ENCODE measurements around the gene RPL18.
"Not testable (repeated sequence)": the region's sequence is repeated elsewhere in the genome, so short reads cannot be mapped to it uniquely, and the experiment has no call there.

RPL18 gene

DNA sequence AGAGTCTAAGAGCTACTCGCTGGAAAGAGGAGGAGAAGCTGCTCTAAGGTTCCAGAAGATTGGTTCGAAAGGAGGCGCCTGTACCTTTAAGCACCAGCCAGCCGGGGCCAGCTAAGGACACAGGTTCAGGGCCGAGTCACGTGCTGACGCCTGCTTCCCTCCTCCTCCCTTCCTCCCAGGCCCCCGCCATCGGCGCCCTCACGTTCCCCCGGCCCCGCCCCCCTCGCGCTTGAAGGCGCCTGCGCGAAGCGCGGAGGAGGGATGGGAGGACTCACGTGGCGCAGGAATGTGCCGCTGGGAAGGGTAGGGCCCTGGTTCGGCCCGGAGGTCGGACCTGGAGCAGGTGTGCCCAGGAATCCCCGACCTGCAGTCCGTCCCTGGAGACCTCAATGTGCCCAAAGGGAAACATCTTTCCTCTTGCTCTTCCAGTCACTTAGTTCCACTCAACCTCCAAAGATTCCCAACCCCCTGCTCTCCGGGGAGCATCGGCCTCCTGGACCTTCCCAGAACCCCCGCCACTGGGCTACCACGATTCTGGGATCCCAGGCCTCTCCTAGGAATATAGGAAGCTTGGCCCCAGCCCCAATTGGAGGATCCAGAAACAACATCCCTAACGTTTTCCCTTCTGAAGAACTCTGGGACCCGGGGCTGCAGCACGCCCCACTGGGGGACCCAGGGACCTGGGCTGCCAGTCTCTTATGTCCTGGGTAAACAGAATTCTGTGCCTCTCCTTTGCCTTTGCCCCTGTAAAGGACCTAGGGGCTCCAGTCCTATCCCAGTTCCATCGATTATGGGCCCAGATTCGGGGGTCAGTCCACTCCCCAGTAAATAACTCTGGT, 15.7 kb upstream of the RPL18 start:
- peak overlapping the region; percentile 82 for H3K9ac ChIP-seq (ENCODE audit: low read length)
- H3K36me3 ChIP-seq (ENCODE audit: control insufficient read depth, insufficient read depth, low read length, severe bottlenecking), result no peaks in the 10 kb centered on the region
- H3K27me3 ChIP-seq (replicated peaks; ENCODE audit: control insufficient read depth, insufficient read depth, low read length), result no peaks in the 10 kb centered on the region
- H3K4me3 ChIP-seq (ENCODE audit: low read length), result peak overlapping the region; percentile 79
- peak; percentile 93 for DNase-seq (ENCODE audit: low read depth)
- peaks cover 47% of the 10 kb centered on the region for H3K4me1 ChIP-seq (ENCODE audit: control insufficient read depth, insufficient read depth, low read length)
- H3K9me3 ChIP-seq (ENCODE audit: control insufficient read depth, low read length), result no peaks in the 10 kb centered on the region

DNA sequence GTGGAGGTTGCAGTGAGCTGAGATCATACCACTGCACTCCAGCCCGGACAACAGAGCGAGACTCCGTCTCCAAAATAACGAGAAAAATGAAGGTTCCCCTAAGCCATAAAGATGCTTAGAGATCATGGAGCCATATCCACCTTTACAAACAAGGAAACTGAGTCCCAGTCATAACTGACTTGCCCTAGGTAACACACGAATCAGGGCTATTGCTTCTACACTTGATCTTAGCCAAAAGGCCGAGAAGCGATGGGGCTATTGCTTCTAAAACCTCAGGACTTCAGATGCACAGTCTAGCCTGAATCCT, 15.0 kb upstream of the RPL18 start:
- no peak for DNase-seq (ENCODE audit: low read depth)
- no peaks in the 10 kb centered on the region for H3K27me3 ChIP-seq (replicated peaks; ENCODE audit: control insufficient read depth, insufficient read depth, low read length)
- H3K9ac ChIP-seq (ENCODE audit: low read length), result peak overlapping the region; percentile 71
- H3K36me3 ChIP-seq (ENCODE audit: control insufficient read depth, insufficient read depth, low read length, severe bottlenecking), result no peaks in the 10 kb centered on the region
- H3K4me3 ChIP-seq (ENCODE audit: low read length), result peak overlapping the region; percentile 62
- no peaks in the 10 kb centered on the region for H3K9me3 ChIP-seq (ENCODE audit: control insufficient read depth, low read length)
- peaks cover 47% of the 10 kb centered on the region for H3K4me1 ChIP-seq (ENCODE audit: control insufficient read depth, insufficient read depth, low read length)

DNA sequence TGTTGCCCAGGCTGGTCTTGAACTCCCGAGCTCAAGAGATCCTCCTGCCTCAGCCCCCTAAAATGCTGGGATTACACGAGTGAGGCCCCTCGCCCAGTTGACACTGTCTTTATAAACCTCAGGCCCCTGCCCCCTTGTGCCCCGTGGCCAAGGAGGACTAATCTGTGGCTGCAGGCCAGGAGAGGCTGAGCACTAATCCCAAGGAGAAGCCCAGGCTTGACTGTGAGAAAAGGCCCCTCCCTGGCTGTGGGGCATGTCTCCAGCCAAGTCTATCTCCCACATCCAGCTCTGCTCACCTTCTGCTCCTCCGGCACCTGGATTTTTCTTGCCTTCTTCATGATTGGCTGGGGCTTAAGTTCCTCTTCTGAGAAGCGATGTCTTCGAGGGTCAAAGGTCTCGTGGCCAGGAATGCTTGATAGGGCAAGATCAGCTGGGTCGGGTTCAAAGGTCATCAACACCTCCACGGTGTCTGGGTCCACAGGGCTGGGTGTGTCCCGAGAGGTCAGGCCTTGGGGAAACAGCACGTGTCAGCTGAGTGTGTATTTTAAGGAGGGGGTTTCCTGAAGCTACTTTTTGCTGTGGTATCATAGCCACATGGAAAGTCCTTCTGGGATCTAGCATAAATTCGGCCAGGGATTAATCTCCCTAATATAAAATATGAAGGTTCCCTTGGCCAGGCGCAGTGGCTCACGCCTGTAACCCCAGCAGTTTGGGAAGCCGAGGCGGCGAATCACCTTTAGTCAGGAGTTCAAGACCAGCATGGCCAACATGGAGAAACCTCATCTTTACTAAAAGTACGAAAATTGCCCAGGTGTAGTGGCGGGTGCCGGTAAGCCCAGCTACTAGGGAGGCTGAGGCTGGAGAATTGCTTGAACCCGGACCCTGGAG, 14.4 kb upstream of the RPL18 start:
- no peak for DNase-seq (ENCODE audit: low read depth)
- Histone ChIP-seq H3K36me3 (ENCODE audit: control insufficient read depth, insufficient read depth, low read length, severe bottlenecking) (no peaks in the 10 kb centered on the region), H3K4me3 (ENCODE audit: low read length) (peak overlapping the region; percentile 62), H3K9me3 (ENCODE audit: control insufficient read depth, low read length) (no peaks in the 10 kb centered on the region), H3K9ac (ENCODE audit: low read length) (peak overlapping the region; percentile 71), H3K4me1 (ENCODE audit: control insufficient read depth, insufficient read depth, low read length) (peaks cover 43% of the 10 kb centered on the region), H3K27me3 (replicated peaks; ENCODE audit: control insufficient read depth, insufficient read depth, low read length) (no peaks in the 10 kb centered on the region)

DNA sequence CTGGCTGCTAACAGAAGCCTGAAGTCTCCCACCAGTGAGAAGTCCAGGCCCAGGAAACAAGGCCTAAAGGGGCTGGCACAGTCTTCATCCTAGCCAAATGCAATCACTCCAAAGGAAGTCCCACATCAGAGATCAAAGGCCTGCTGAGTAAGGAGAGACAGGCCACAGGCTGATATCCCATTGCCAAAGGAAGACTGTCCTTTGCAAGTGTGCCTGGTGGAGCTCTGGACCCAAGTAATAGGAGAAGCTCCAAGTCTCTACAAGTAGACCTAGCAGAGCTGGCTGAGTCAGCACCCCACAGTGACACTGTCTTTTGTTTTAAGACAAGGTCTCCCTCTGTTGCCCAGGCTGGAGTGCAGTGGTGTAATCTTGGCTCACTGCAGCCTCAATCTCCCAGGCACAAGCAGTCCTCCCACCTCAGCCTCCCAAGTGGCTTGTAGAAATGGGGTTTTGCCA, 13.7 kb upstream of the RPL18 start:
- no peak for DNase-seq (ENCODE audit: low read depth)
- peaks cover 41% of the 10 kb centered on the region for H3K4me1 ChIP-seq (ENCODE audit: control insufficient read depth, insufficient read depth, low read length)
- H3K36me3 ChIP-seq (ENCODE audit: control insufficient read depth, insufficient read depth, low read length, severe bottlenecking), result no peaks in the 10 kb centered on the region
- no peak overlapping the region for H3K4me3 ChIP-seq (ENCODE audit: low read length)
- no peaks in the 10 kb centered on the region for H3K27me3 ChIP-seq (replicated peaks; ENCODE audit: control insufficient read depth, insufficient read depth, low read length)
- H3K9me3 ChIP-seq (ENCODE audit: control insufficient read depth, low read length), result no peaks in the 10 kb centered on the region
- peak overlapping the region; percentile 71 for H3K9ac ChIP-seq (ENCODE audit: low read length)

DNA sequence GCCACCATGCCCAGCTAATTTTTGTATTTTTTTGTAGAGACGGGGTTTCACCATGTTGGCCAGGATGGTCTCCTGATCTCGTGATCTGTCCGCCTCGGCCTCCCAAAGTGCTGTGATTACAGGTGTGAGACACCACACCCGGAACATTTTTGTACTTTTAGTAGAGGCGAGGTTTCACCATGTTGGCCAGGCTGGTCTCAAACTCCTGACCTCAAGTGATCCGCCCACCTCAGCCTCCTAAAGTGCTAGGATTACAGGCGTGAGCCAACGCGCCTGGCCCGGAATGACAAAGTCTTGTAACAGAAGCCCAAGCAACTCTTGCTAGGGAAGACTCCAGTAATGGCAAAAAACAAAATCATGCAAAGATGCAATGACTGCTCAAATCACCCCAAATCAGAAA, 13.3 kb upstream of the RPL18 start:
- not testable (repeated sequence) for H3K4me3 ChIP-seq (ENCODE audit: low read length); H3K36me3 ChIP-seq (ENCODE audit: control insufficient read depth, insufficient read depth, low read length, severe bottlenecking); H3K9ac ChIP-seq (ENCODE audit: low read length); H3K9me3 ChIP-seq (ENCODE audit: control insufficient read depth, low read length); DNase-seq (ENCODE audit: low read depth); H3K27me3 ChIP-seq (replicated peaks; ENCODE audit: control insufficient read depth, insufficient read depth, low read length)
- peaks cover 41% of the 10 kb centered on the region for H3K4me1 ChIP-seq (ENCODE audit: control insufficient read depth, insufficient read depth, low read length)

DNA sequence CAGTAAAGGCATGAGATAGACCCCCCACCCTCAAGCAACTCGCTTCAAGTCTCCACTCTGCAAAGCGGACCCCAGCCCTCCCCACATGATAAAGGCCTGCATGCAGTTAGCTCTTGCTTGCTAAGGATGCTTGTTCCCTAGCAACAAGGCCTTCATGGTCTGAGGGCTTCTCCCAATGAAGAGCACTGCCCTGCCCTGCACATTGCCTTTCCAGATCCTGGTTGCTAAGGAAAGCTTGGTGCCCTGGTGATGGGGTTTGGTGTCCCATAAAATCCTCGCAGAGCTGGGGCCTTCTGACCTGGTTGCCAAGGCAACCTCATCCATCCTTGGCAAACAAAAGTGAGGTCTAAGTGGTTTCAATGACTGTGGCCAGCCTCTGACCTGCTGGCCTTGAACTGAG, 12.2 kb upstream of the RPL18 start:
- Histone ChIP-seq H3K27me3 (replicated peaks; ENCODE audit: control insufficient read depth, insufficient read depth, low read length) (no peaks in the 10 kb centered on the region), H3K36me3 (ENCODE audit: control insufficient read depth, insufficient read depth, low read length, severe bottlenecking) (peaks cover 1% of the 10 kb centered on the region), H3K9ac (ENCODE audit: low read length) (no peak overlapping the region), H3K4me1 (ENCODE audit: control insufficient read depth, insufficient read depth, low read length) (peaks cover 33% of the 10 kb centered on the region), H3K4me3 (ENCODE audit: low read length) (no peak overlapping the region), H3K9me3 (ENCODE audit: control insufficient read depth, low read length) (no peaks in the 10 kb centered on the region)
- DNase-seq (ENCODE audit: low read depth), result no peak

DNA sequence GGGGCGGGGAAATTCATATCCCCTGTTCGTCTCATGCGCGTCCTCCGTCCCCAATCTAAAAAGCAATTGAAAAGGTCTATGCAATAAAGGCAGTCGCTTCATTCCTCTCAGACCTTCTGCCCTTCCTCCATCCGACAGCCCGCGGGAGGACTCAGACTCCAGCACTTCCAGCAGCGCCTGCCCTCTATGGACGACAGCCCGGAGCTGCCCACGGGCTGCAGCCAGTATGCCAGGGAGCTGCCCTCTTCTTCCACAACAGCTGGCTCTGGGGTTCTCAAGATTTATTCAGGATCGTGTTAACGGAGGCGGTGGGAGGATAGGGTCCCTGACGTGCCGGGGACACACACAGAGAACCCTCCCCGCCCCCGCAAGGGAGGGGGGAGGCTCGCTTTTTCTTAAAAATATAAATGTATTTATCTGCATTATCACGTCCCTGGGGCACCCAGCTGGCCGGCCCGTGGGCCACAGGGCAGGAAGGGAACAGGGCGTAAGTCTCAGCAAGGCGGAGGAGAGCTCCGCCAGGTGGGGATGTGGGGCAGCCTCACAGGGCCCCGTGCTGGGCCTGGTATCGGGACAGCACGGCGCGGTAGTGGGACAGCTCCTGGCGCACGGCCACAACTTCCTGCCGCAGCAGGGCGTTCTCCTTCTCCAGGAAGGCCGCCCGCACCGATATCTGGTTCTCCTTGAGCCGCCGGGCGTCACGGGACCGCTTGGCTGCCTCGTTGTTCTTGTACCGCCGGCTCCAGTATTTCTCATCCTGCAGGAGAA, 11.5 kb upstream of the RPL18 start:
- Histone ChIP-seq H3K36me3 (ENCODE audit: control insufficient read depth, insufficient read depth, low read length, severe bottlenecking) (peaks cover 4% of the 10 kb centered on the region), H3K4me3 (ENCODE audit: low read length) (no peak overlapping the region)
- DNase-seq (ENCODE audit: low read depth), result no peak

DNA sequence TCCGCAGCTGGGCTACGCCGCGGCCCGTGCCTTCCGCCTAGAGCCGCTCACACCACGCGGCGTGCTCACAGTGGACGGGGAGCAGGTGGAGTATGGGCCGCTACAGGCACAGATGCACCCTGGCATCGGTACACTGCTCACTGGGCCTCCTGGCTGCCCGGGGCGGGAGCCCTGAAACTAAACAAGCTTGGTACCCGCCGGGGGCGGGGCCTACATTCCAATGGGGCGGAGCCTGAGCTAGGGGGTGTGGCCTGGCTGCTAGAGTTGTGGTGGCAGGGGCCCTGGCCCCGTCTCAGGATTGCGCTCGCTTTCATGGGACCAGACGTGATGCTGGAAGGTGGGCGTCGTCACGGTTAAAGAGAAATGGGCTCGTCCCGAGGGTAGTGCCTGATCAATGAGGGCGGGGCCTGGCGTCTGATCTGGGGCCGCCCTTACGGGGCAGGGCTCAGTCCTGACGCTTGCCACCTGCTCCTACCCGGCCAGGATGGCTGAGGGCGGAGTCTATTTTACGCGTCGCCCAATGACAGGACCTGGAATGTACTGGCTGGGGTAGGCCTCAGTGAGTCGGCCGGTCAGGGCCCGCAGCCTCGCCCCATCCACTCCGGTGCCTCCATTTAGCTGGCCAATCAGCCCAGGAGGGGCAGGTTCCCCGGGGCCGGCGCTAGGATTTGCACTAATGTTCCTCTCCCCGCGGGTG, 10.8 kb upstream of the RPL18 start:
- Histone ChIP-seq H3K9ac (ENCODE audit: low read length) (no peak overlapping the region), H3K4me3 (ENCODE audit: low read length) (no peak overlapping the region), H3K9me3 (ENCODE audit: control insufficient read depth, low read length) (no peaks in the 10 kb centered on the region), H3K27me3 (replicated peaks; ENCODE audit: control insufficient read depth, insufficient read depth, low read length) (no peaks in the 10 kb centered on the region), H3K36me3 (ENCODE audit: control insufficient read depth, insufficient read depth, low read length, severe bottlenecking) (peaks cover 4% of the 10 kb centered on the region), H3K4me1 (ENCODE audit: control insufficient read depth, insufficient read depth, low read length) (peaks cover 26% of the 10 kb centered on the region)
- DNase-seq (ENCODE audit: low read depth), result no peak

More for the DNA sequence above, 11.5 kb upstream of the RPL18 start:
- Histone ChIP-seq H3K9me3 (ENCODE audit: control insufficient read depth, low read length) (no peaks in the 10 kb centered on the region), H3K27me3 (replicated peaks; ENCODE audit: control insufficient read depth, insufficient read depth, low read length) (no peaks in the 10 kb centered on the region), H3K9ac (ENCODE audit: low read length) (no peak overlapping the region), H3K4me1 (ENCODE audit: control insufficient read depth, insufficient read depth, low read length) (peaks cover 29% of the 10 kb centered on the region)

DNA sequence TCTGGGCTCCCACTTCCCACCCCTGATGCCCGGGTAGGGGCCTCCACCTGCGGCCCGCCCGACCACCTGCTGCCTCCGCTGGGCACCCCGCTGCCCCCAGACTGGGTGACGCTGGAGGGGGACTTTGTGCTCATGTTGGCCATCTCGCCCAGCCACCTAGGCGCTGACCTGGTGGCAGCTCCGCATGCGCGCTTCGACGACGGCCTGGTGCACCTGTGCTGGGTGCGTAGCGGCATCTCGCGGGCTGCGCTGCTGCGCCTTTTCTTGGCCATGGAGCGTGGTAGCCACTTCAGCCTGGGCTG, 10.3 kb upstream of the RPL18 start:
- Histone ChIP-seq H3K9me3 (ENCODE audit: control insufficient read depth, low read length) (no peaks in the 10 kb centered on the region), H3K4me3 (ENCODE audit: low read length) (no peak overlapping the region), H3K4me1 (ENCODE audit: control insufficient read depth, insufficient read depth, low read length) (peaks cover 27% of the 10 kb centered on the region), H3K9ac (ENCODE audit: low read length) (no peak overlapping the region), H3K36me3 (ENCODE audit: control insufficient read depth, insufficient read depth, low read length, severe bottlenecking) (peaks cover 4% of the 10 kb centered on the region), H3K27me3 (replicated peaks; ENCODE audit: control insufficient read depth, insufficient read depth, low read length) (no peaks in the 10 kb centered on the region)
- no peak for DNase-seq (ENCODE audit: low read depth)

DNA sequence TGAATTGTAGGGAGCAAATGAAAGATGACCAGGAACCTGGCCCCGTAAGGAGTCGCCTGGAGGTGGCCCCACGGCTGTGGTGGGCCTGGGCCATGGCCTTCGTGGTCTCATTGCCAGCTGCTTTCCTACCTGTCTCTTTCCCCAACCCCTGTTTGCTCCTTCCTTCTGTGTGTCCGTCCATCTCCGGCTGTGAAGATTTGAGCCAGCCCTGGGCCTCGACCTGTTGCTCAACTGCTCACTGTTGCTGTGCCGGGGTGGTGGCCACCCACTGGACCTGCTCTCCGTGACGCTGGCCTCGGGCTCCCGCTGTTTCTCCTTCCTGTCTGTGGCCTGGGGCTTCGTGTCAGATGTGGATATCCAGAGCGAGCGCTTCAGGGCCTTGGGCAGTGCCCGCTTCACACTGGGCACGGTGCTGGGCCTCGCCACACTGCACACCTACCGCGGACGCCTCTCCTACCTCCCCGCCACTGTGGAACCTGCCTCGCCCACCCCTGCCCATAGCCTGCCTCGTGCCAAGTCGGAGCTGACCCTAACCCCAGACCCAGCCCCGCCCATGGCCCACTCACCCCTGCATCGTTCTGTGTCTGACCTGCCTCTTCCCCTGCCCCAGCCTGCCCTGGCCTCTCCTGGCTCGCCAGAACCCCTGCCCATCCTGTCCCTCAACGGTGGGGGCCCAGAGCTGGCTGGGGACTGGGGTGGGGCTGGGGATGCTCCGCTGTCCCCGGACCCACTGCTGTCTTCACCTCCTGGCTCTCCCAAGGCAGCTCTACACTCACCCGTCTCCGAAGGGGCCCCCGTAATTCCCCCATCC, 9.7 kb upstream of the RPL18 start:
- no peak for DNase-seq (ENCODE audit: low read depth)
- Histone ChIP-seq H3K36me3 (ENCODE audit: control insufficient read depth, insufficient read depth, low read length, severe bottlenecking) (peaks cover 4% of the 10 kb centered on the region), H3K9ac (ENCODE audit: low read length) (no peak overlapping the region), H3K4me3 (ENCODE audit: low read length) (no peak overlapping the region), H3K27me3 (replicated peaks; ENCODE audit: control insufficient read depth, insufficient read depth, low read length) (no peaks in the 10 kb centered on the region), H3K4me1 (ENCODE audit: control insufficient read depth, insufficient read depth, low read length) (peaks cover 24% of the 10 kb centered on the region), H3K9me3 (ENCODE audit: control insufficient read depth, low read length) (no peaks in the 10 kb centered on the region)

Data from adipocyte (in vitro differentiated cells).